GM19099 (cell line): ENCODE results near the gene ATP6V0E1.

Experiments used
- POLR2A ChIP-seq: IDR thresholded peaks from 3 replicates; pipeline ENCODE4 v1.6.1; 2011; ENCODE audit warnings: low read depth; ENCODE audit not compliant: insufficient read length; ENCODE audit errors: extremely low read depth

ATP6V0E1 gene

GRCh38 chr5:173033923-173034322, 50.4 kb downstream of the ATP6V0E1 start:
- TF ChIP-seq POLR2A = no peak

- peak; percentile 32 for TF ChIP-seq POLR2A
These were observed 52.5 kb downstream of the ATP6V0E1 start for GRCh38 chr5:173035904-173036707.

DNA sequence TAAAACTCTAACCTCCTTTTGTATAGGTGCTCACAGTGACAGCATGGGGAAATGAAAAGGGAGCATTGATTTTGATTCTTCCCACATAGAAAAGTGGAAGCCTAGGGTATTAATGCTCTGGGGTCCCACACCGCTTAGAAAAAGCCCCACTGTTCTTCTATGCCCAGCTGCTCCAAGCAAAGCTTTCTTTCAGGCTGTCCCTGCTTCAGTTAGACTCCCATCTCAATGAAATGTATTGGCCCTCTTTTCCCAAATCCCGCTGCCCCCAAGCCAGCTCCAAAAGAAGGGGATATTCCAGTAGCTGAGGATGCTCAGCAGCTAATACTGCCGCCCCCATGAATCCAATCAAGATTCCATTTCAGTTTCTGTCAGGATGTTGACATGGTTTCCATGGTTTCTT, 55.6 kb downstream of the ATP6V0E1 start:
- TF ChIP-seq POLR2A = no peak

- TF ChIP-seq POLR2A = no peak
These were observed 56.4 kb downstream of the ATP6V0E1 start for GRCh38 chr5:173039964-173040363.

GRCh38 chr5:173041881-173042762, 58.6 kb downstream of the ATP6V0E1 start:
- no peak for TF ChIP-seq POLR2A

DNA sequence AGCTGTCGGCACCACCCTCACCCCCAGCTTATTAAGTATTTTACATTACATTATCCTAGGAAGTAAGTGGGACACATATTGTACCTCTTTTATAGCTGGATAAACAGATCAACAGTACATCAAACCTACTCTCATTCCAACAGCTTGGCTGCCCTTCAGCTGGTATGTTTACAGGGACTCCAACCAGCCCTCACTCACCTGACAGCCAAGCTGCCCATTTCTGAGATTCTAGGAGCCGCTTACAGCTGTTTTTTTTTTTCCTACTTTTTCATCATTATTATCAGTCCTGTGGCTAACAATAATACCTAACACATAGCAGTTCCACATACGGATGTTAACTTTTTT, 59.2 kb downstream of the ATP6V0E1 start:
- TF ChIP-seq POLR2A = no peak

DNA sequence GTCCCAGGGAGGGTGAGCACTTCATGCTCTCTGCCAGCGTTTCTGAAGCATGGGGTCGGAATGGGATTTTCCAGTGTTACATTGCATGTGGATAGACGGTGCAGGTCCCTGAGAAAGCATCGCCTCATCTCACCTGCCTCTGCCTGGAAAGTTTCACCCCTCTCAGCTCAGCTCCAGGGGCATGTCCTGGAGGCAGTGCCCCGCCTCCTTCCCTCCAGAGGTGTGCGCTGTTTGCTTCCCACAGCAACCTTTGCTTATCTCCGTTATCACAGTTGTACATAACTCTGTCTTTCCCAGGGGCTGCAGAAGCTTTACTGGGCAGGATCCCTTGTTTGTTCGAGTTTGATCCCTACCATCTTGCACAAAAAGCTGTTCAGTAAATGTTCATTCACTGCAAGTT, 61.9 kb downstream of the ATP6V0E1 start:
- no peak for TF ChIP-seq POLR2A

DNA sequence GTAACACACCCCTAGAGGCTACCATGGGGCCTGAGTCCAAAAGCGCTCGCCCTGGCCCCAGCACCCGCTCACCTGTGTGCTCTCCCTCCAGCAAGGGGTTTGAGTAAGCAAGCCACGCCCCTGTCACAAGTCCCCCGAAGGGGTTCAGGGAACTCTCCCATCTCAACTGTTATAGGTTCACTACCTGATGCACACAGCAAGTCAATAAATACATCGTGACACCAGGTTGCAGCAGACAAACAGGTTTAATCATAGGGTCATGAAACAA, 64.2 kb downstream of the ATP6V0E1 start:
- TF ChIP-seq POLR2A = no peak

- TF ChIP-seq POLR2A = no peak
These were observed 67.2 kb downstream of the ATP6V0E1 start for GRCh38 chr5:173050791-173051190.

GRCh38 chr5:173051746-173052145, 68.2 kb downstream of the ATP6V0E1 start:
- TF ChIP-seq POLR2A = no peak

DNA sequence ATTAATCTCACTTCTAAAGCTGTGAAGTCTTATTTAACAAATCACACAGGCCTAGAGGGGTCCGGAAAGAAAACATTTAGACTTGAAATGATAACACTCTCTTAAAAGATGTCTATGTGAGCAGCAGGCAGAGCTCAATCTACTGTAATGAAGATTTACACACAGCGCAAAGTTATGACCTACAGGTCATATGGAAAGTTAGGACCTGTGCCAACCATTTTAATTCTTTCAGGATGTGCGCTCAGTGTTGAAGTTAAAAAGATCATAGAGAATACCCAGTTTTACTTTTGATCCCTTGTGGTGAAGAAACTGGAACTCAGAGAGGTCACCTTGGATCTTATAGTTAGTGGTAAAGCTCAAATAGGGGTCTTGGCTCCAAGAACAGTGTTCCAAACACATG, 69.5 kb downstream of the ATP6V0E1 start:
- no peak for TF ChIP-seq POLR2A

DNA sequence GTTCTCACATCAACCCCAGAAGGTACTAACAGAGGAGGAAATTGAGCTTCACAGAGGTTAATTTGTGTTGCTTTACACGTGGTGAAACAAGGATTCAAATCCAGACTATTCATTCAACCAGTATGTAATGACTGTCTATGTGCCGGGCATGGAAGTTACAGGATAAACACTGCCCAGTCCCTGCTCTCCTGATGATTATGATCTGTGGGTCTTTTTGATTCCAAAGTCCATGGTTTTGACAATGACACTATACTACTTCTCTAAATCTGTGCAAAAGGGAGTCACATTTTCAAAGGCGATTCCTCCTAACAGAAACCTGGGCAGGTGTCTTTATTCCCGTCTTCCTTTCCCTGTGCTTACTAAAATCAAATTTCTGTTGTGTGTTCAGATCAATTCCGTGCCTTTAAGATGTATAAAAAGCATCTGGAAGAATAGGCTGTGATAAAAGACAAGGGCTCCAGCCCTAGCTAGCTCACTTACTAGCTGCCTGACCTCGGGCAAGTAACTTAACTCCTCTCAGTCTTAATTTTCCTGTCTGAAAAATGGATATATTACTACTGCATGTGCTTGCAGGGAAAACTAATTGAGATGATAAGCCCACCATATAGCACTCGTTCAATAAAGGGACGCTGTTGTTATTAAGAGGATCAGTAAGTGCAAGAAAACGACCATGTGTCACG, 71.6 kb downstream of the ATP6V0E1 start:
- no peak for TF ChIP-seq POLR2A

DNA sequence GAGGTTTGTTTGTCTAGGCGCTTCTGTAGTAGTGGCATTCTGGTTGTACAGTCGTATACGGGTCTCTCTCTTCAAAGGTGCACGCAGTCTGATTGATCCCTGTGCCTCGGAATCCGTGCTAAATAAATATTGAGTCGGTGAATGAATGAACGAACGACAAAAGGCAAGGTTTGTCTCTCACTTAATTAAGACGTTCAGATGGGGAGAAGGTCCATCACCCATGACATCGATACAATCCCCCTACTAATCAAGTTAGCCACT, 72.1 kb downstream of the ATP6V0E1 start:
- TF ChIP-seq POLR2A = no peak

GRCh38 chr5:173055983-173056782, 72.6 kb downstream of the ATP6V0E1 start, which contains the start of gene CREBRF:
TSS of gene CREBRF (plus strand) at chr5:173056352. CDS start at chr5:173080776, 24,424 bp downstream.
- TF ChIP-seq POLR2A = peak; percentile 83

GRCh38 chr5:173056783-173057061, 73.2 kb downstream of the ATP6V0E1 start:
- no peak for TF ChIP-seq POLR2A

- peak; percentile 70 for TF ChIP-seq POLR2A
These were observed 73.7 kb downstream of the ATP6V0E1 start for GRCh38 chr5:173057062-173057924.
